RPMI8226 (cell line): Measurements from ENCODE around the gene PHACTR3.

Experiments used
- DNase-seq: peaks from one replicate; pipeline ENCODE4 v3.0.0-alpha.2; 2015

Gene PHACTR3

DNA sequence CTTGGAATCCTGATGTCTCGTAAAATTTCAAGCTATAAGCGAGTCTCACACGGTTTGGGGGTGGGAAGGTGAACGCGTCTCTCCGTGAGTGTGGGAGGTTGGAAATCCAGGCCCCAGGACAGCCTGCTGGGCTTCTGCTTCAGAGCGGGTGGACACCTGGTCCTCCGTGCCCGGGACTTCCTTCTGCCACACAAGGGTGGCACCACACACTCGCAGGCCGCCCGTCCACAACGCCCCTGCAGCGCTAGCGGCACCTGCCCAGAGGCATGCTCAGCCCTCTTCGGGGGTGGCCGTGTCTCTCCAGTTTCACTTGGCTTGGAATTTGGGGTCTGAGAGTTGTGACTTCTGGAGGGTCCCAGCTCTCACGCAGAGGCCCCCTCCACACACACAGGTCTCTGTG lies 151.9 kb downstream of the PHACTR3 start:
- DNase-seq, result no peak

DNA sequence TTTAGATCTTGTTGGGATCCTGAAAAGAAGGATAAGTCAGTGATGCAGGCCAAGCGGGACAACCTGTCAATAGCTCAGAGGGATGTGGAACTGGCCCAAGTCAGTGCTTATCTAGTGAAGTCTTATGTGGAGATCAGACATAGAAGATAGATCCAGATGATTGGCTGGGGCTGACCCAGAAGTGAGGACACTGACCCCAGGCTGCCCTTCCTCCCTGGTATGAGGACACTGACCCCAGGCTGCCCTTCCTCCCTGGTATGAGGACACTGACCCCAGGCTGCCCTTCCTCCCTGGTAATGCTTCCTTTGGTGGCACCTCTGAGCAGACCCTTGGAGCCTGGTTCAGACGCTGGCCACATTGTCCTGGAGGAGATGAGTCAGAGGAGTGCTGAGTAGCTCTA lies 159.7 kb downstream of the PHACTR3 start:
- no peak for DNase-seq

DNA sequence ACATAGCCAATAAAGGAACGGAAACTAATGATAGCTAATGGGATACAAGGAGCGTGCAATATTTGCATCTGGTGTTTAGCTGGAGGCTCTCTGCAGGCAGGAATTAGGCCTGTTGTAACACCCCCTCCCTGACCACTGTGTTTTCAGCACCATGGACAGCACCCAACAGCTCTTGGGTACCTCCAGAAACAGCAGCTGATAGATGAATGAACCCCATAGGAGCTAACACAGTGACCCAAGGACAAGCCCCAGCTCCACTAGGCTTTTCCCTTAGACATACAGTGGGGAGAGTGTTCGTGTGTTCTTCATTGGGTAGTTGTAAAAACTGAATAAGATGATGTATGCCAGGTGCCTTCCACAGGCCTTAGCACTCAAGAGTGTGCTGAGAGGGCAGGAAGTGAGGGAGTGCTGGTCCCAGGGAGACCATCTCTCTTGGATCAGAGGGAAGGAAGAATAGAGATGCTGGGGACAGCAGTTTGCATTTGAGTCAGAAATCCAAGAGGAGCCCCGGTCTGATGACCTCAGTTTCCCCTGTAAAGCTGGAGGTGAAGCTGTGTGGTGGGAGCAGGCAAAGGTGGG lies 161.3 kb downstream of the PHACTR3 start:
- peak; percentile 64 for DNase-seq

DNA sequence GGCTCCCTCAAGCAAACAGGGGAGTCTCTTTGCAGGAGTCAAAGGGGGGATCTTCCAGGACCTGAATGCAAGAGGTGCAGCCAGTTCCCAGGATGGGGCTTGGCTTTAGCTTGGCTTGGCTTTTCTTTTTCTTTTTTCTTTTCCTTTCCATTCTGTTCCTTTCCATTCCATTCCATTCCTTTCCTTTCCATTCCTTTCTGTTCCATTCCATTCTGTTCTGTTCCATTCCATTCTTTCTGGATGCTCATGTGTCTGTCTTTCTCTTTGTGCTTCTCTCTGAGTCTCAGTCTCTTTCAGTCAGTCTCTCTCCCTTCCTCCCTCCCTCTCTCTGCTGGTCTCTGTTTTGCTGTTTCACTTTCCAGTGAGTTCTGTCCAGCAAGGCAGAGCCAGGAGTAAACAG lies 163.3 kb downstream of the PHACTR3 start:
- DNase-seq, result no peak

DNA sequence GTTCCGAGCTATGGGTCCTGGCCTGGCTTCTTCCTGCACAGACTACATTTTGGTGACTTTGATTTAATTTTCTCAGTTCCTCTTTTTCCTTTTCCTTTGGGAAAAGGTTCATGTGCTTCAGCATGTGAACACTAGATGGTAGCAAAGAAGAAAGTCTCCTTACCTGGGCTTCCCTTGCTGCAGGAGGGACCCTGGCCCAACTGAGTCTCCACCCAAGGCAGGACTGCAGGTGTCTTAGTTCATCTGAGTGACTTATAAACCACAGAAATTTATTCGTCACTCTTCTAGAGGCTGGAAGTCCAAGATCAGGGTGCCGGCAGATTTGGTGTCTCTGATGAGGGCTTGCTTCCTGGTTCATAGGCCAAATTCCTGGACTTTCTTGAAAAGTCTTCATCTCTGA lies 165.9 kb downstream of the PHACTR3 start:
- peak; percentile 23 for DNase-seq

DNA sequence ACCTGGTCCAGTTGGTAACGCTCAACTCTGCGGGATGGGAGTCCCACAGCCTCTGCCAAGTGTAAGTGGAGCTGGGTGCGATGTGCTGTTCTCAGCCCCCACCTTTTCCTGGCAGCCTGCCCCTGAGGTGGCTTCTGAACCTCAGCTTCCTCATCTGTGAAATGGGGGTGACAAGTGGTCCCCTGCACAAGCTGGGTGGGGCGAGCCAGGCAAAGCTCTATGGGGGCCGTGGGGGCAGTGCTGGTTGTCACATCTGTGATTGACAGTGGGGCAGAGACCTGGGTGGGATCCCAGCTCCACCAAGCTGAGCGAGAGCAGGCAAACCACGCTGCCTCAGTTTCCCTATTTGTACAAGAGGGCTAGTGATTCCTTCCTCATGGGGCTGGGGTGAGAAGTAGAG lies 166.5 kb downstream of the PHACTR3 start:
- DNase-seq, result no peak

DNA sequence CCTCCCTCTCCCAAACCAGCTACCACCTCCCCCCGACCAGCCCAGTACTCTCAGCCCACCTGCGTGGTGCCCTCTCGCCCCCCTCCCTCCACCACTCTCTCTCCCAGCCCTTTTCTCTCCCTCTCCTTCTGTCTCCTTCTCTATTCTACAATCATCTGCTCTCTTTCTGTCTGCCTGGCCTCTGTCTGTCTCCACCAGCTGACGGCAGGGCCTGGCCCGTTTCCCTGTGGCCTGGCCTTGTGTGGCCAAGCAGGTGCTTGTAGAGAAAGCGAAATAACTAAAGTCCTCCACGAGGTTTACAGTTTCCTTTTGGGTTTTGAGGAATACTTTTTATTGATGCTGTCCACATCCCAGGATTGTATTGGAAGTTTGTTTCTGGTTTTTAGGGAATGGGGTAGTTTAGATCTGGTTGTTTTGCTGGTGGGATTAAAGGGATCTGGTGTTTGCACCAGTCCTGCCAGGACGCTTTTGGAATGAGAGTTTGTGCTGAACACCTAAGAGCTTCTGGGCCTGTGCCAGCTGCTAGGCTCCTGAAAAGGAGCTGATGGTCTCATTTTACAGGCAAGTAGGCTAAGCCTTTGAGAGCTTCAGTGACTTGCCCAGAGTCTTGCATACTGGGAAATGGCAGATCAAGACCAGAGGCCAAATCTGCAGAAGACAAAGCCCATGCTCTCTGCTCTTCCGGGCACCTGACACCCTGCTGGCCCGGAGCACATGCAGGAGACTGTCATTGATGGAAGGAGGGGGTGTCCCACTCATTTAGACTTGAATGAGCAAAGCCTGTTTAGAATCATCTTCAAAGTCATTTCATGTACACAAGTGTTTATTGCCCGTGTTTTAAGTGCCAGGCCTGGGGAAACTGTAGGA lies 167.4 kb downstream of the PHACTR3 start:
- DNase-seq, result peak; percentile 87

DNA sequence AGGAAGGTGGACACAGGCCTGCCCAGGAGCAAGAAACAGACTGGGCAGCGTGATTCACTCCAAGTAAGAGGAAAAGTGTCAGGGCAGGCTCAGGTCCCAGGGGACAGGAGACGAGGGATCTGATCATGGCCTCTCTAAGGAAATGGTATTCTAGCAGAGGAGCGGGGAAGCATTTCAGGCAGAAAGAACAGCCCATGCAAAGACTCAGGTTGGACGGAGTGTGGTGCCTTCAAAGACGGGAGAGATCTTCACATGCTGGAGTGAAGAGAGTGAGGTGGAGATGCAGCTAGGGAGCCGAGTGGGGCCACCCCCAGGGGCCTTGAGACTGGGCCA lies 168.0 kb downstream of the PHACTR3 start:
- no peak for DNase-seq

DNA sequence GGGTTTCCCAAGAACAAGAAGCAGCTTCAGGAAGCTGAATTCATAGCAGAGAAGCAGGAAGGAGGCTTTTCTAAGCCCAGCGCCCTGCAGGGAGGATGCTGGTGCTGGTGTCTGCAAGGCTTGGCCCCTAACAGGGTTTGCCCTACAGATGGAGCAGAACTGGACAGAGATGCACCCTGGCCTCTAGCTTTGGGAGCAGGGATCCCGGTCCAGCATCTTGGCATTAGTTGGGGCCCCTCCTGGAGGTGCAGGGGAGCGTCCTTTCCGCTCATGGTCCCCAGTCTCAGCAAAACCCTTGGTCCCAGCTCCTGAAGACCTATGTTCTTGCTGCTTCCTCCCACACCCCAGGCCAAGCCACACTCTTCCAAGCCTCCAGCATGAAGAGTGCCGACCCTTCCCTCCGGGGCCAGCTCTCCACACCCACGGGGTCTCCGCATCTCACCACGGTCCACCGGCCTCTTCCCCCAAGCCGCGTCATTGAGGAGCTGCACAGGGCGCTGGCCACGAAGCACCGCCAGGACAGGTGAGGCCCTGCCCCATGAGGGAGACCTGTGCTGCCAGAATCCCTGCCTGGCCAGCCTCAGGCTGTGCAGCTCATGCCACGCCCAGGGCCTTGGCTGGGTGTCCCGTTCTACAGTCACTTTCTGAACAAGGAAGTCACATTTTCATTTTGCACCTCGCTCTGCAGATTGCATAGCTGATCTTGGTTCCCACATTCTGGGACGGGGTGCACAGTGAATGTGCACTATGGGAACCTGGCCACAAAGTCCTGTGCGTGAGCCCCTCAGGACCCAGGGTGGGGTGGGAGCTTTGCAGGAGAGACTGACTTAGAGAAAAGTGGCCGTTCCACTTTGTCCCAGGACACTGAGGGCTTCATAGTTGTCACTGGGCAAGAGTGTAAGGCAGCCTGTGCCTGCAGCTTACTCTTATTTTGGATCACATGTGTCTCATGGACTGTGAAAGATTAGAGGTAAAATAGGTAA lies 168.9 kb downstream of the PHACTR3 start:
- no peak for DNase-seq

DNA sequence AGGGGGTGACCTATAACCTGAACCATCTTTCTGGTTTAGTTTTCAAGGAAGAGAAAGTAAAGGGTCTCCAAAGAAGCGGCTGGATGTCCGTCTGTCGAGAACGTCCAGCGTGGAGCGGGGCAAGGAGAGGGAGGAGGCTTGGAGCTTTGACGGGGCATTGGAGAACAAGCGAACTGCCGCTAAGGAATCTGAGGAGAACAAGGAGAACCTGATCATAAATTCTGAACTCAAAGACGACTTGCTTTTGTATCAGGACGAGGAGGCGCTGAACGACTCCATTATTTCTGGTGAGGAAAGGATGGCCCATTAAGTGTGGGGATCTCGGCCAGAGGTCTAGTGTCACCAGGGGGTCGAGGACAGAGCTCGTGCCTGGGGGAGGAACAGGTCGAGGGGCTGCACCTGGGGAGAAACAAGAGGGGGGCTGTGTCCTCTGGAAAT lies 169.9 kb downstream of the PHACTR3 start:
- DNase-seq, result no peak

DNA sequence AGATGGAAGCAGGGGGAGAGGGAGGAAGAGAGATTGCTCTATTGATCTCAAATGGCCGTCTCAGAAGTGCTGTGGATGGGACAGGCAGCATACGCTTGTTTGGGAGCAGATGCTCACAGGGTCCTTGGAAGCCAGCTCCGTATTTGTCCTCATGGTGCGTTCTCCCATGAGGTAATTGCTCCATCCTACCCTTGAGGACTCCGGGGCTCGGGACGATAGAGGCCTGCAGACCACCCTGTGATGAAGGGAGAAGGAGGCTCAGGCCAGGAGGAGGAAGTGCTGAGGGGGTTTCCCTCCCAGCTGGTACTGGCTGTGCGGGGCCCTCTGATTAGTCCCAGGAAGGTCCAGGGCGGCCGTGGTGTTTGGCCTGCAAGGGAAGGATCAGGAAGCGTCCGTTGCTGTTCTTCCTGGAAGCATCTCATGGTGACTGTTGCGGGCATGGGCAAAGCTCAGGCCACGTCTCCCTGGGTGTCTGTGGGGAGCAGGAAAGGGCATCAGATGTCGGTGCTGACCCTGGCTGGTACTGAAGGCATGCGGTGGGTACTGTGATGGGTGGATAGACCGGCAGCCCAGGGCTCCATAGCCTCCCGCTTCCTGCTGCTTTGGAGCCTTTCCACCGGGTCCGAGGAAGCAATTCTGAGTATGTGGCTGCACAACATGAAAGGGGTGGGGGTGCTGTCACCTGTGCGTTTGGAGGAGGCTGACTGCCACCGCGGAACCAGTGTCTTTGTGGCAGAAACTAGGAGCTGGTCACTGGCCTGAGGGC lies 170.8 kb downstream of the PHACTR3 start:
- DNase-seq, result no peak

DNA sequence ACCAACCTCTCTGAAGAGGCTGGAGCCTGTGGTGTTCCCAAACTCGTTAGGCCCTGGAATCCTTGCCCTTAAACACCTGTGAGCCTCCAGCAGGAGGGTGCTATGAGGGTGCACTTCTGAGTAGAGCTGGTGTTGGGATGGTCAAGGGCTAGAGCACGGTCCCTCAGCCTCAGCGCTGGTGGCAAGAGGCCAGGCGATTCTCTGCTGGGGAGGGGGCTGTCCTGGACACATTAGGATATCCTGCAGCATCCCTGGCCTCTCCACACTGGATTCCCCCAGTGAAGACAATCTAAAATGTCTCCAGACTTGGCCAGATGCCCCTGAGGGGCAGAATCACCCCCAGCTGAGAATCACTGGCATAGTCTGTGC lies 171.3 kb downstream of the PHACTR3 start:
- no peak for DNase-seq

DNA sequence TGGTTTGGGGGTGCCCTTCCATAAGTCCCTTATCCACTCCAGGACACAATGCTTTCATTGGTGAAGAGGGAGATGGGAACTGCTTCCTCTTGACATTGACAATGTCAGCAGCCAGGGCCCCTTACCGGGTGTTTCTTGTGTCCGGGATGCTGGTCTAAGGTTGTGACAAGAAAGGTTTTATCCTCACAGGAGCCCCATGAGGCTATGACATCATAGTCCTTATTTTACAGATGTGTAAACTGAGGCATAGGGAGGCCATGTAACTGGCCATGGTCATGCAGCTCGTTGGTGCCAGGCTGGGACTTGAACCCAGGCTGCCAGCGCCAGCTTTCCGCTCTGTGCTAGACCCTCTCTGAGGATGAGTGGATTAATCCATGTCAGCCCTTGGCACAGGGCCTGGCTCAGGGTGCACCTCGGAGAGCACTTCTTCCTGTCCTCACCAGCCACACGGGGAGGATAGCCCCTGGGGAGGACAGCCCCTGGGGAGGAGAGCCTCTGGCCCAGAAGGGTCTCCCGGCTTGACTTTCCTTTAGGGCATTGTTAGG lies 171.8 kb downstream of the PHACTR3 start:
- DNase-seq, result no peak

DNA sequence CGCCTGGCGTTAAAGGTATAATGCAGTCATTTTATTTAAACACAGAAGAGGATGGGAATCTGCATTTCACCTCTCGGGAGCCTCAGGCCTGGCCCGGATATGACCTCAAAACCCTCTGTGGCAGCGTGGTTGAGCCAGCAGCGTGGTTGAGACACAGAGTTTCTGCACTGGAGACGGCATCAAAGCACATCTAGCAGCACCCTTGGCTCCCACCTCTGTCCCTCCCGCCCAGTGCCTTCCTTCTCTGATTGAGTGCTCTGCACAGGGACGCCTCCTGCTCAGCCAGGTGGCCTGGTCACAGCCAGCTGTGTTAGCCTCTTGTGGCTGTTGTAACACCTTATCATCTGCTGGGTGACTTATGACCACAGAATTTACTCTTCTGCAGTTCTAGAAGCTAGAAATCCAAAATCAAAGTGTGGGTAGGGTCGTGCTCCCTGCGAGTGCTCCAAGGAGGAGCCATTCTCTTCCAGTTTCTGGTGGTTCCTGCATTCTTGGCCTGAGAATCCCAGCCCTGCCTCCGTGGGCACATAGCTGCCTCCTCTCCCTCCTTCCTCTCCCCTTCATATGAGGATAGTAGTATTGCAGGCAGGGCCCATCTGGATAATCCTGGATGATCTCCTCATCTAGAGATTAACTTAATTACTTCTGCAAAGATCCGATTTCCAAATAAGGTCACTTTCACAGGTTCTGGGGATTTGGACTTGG lies 172.4 kb downstream of the PHACTR3 start:
- DNase-seq, result no peak

DNA sequence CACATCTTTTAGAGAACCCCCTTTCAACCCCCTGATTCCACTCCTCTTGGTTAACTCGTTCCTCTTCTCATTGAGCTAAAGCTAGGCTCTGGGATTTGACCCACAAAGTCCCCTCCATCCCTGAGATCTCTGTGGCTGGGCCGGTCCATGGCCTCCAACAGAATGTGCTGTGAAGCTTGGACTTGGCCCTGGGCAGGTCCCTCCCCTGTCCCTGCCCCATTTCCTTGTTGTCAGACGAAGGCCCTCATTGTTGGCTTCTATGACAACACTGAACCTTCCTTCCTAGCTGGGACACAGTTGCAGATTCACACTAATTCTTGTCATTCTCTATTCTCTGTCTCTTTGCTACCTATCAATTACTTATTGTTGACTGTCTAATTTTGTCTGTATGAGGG lies 173.0 kb downstream of the PHACTR3 start:
- DNase-seq, result no peak

DNA sequence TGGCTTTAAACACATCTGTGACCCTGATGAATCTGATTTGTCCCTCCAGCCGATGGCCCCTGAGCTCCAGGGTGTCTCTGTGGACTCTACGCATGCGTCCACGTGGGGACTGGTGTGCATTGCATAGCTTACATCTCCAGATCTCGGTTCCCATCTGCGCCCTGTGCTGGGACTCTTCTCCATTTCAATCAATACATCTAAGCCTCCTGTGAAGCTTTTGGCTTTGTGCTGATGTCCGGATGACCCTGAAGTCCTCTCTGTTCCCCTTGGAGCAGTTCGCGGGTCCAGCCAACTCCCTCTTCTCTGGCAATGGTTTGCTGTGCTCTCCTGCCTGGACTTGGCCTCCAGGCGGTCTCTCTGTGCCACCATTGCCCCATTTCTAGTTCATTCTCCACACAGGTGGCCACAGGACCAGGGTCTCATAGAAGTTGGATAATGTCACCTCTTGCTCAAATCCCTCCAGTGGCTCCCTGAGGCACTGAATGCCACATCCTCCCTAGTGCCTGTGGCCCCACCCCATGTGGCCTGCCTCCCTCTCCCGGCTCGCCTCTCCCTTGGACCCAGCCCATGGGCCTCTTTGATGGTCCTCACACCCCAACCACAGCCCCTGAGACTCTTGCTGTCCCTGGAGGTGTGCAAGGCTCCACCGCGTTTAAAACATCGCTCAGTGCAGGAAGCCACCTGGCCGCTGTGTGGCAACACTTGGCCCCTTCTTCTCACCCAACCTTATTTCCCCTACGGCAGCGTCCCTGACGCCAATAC lies 173.7 kb downstream of the PHACTR3 start:
- DNase-seq, result no peak

DNA sequence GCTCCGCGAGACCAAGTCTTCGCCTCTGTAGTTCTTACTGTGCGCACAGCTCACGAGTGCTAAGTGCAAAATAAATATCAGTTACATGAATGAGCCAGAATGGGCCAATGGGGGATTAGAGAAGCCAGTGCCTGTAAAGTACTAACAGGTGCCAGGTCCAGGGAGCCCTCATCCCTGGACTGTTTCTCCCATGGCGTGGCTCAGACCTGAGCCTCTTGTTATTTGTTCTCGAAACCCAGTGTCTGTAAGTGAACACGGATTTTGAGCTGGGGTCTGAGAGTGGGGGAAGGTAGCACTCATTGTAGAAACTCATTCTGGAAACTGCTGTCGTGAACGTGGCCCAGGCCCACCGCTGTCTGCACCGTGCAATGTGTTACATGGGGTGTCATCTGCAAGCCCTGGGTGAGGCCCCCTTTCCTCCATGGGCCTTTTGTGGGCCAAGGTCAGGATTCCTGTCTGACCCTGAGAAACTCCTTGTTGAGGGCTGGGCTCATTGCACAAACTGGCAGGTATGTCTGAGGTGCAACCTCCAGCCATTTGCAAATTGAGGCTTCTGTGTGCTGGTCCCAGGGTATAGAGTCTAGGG lies 174.4 kb downstream of the PHACTR3 start:
- DNase-seq, result no peak

DNA sequence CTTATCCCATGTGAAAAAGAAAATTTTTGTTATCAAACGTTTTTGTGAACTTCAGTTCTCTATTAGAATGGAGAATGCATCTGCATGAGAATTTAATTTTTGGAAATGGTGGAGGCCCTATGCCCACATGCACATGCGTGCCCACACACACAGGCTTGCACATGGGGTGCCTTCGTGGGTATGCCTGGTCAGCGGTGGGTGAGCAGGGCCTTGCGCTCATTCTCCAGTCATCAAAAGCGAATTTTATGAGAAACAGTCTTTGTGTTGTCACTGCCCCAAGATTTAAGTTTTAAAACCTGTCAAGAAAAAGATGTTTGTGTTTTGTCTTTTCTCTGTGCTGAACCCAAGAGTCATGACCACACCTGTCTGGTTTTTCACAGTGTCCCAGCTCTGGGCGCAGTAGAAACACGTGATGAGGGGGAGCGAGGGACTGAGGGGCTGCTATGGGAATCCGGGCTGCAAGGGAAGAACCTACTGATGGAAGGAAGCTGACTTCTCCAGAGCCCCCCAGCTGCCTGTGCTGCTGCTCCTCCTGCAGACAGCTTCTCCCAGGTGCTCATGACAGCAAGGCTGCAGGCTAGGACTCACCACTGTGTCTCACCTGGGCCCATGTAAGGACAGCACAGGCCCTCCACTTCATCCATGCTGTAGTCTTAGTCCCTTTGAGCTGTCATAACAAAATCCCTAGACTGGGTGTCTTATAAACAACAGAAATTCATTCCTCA lies 175.5 kb downstream of the PHACTR3 start:
- DNase-seq, result no peak

DNA sequence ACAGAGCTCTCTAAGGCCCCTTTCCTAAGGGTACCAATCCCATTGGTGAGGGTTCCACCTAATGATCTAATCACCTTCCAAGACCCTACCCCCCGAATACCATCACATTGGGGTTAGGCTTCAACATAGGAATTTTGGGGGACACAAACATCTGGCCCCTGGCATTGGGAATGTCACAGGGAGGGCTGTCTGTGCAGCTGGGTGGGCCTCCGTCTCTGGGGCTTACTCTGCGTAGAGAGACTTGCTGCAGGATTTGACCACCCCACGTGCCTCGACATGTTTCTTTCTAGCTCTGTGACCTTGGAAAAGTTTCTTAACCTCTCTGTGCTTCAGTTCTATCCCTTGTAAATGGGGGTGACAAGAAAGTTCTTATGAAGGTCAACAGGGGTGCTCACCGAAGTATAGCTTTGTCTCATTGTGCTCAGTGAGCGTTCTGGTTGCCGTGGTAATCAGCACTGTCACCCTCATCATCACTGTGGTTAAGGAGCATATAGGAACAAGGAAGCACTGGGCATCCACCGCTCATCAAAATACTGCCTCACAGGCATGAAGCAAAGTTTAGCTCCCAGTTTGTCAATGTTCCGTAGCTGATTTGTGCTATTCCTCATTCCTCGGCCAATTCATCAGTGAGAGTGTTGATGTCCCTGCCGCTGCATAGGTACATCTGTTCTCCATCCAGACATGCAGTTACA lies 176.3 kb downstream of the PHACTR3 start:
- no peak for DNase-seq
